Amygdala (tissue), 56 donors: ENCODE data around the gene CEACAM19.

Experiments used
- DNase-seq, 56 donors: peaks; one replicate each; lab custom pipeline; 2025; lab: John Stamatoyannopoulos, UW

The CEACAM19 gene

DNA sequence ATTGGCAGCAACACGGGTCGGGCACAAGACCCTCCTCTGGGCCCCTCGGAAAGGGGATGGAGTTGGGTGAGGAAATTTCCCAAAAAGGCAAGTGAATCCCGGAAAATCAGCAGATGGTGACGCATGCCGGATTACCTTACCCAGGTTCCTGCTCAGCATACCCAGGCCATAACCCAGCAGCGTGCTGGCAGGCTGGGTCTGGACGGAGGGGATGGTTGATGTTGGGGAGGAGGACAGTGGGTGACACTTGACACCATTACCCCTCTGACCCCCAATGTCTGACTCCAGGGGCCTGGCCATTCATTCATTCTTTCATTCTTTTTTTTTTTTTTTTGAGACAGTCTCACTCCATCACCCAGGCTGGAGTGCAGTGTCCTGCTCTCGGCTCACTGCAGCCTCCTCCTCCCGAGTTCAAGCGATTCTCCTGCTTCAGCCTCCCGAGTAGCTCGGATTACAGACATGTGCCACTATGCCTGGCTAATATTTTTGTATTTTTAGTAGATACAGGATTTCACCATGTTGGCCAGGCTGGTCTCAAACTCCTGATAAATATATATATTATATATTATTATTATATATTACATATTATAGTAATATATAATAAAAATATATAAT lies 26.8 kb upstream of the CEACAM19 start:
- peak in 7 of 56 donors; percentile 16 to 39 (median 30) for DNase-seq

DNA sequence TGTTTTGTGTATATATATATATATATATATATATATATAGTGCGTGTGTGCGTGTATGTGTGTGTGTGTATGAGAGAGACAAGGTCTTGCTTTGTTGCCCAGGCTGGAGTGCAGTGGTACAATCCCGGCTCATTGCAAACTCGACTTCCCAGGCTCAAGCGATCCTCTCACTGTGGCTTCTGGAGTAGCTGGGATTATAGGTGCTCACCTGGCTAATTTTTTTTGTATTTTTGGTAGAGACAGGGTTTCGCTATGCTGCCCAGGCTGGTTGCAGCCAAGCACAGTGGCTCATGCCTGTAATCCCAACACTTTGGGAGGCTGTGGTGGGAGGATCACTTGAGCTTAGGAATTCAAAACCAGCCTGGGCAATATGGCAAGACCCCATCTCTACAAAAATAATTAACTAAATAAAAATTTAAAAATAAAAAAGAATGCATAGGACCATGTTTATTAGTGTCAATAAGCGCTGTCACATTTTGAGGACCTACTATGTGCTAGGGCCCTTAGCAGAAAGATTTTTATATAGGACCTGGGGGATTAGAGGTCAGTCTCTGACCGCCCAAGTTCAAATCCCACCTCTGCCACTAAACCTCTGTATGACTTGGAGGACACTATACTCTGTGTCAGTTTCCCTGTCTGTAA lies 25.8 kb upstream of the CEACAM19 start:
- no peak for DNase-seq

DNA sequence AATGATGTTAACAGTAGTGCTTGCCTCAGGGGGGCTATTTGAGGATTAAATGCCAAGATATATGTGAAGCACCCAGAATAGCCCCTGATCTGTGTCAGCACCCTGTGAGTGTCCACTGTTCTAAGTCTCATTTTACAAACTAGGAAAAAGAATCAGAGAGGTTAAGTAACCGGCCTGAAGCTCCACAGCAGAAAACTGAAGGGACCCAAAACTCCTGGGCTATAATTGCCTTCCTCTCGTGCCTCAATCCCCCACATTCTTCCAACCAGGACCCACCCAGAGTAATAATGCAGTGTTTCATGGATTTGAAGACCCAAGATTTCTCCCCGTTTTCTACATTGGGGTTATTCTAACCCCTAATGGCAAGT lies 25.2 kb upstream of the CEACAM19 start:
- DNase-seq = no peak

DNA sequence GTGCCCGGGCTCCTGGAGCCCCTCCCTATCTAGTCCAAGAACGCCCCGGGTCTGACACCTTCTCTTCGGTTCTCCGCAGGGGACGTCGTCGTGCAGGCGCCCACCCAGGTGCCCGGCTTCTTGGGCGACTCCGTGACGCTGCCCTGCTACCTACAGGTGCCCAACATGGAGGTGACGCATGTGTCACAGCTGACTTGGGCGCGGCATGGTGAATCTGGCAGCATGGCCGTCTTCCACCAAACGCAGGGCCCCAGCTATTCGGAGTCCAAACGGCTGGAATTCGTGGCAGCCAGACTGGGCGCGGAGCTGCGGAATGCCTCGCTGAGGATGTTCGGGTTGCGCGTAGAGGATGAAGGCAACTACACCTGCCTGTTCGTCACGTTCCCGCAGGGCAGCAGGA lies 24.1 kb upstream of the CEACAM19 start:
- no peak for DNase-seq

DNA sequence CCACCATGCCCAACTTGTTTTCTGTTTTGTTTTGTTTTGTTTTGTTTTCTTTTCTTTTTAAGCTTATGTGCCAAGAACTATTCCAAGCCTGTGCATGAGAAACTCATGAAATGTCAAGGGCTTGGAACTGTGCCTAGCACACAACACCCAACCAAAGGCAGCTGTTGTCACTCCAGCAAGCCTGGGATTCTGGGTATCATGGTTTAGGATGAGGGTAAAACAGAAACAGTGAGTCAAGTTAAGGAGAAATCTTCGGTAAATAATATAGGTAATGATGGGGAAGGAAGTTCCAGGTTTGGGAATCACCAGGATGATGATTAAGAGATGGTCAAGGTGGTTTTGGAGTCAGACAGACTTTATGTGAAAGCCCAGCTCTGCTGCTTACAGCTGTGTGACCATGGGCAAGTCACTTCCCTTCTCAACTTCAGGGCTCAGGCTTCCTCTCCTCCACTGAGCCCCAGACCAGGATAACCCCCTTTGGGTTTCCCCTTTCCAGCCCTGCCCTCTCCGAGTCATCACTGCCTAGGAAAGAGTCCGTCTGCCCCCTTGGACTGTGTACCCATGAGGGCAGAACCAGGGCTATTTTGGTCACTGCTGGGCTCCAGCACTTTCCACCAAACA lies 22.5 kb upstream of the CEACAM19 start:
- peak in 2 of 56 donors; percentile 3 to 9 for DNase-seq

DNA sequence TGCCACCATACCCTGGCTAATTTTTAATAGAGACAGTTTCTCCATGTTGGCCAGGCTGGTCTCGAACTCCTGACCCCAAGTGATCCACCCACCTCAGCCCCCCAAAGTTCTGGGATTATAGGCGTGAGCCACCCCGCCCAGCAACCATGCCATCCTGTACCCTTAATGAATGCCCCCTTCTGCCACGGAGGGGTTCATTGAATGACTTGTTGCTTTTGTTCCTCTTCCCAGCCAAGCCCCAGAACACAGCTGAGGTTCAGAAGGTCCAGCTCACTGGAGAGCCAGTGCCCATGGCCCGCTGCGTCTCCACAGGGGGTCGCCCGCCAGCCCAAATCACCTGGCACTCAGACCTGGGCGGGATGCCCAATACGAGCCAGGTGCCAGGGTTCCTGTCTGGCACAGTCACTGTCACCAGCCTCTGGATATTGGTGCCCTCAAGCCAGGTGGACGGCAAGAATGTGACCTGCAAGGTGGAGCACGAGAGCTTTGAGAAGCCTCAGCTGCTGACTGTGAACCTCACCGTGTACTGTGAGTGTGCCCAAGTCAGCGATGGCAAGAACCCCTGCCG lies 21.6 kb upstream of the CEACAM19 start:
- no peak for DNase-seq

DNA sequence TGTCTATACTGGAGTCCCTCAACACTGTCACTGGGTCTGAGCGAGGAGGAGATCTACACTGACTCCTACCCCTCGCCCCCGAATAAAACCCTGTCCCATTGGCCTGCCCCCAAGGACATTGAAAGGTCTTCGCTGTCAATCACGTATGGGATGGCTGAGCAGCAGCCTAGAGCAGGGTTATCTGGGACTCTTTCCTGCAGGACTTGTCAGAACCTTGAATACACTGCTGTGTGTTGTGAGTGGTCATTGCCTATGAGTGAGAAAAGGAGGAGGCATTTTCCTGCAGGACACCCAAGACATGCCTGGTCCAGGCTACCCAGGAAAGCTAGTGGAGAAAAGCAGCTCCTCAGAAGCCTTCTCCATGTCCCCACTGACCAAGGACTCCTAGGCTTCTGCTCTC lies 17.9 kb upstream of the CEACAM19 start:
- no peak for DNase-seq

DNA sequence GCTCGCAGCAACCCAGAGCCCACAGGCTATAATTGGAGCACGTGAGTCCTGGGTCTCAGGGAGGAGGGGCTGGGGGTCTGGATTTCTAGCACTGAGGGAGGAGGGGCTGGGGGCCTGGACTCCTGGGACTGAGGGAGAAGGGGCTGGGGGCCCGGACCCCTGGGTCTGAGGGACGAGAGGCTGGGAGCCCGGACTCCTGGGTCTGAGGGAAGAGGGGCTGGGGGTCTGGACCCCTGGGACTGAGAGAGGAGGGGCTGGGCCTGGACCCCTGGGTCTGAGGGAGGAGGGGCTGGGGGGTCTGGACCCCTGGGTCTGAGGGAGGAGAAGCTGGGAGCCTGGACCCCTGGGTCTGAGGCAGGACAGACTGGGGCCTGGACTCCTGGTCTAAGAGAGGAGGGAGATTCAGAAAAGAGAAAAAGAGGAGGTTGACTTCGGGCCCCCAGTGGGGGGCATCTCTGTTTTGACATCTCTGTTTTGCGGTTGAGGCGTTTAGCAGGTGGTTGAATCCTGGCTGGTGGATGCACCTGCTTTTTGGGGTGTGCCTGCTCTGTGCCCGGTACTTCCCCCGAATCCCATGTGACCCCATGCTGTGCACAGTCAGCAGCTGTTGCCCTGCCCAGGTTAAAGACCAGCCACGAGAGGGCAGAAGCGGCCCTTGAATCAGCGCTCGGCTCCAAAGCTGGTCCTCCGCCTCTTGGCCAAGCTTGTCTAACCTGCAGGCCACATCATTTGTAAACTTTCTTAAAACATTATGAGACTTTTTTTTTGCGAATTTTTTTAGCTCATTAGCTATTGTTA lies 17.1 kb upstream of the CEACAM19 start:
- DNase-seq = peak in 22 of 56 donors; percentile 2 to 63 (median 18)

DNA sequence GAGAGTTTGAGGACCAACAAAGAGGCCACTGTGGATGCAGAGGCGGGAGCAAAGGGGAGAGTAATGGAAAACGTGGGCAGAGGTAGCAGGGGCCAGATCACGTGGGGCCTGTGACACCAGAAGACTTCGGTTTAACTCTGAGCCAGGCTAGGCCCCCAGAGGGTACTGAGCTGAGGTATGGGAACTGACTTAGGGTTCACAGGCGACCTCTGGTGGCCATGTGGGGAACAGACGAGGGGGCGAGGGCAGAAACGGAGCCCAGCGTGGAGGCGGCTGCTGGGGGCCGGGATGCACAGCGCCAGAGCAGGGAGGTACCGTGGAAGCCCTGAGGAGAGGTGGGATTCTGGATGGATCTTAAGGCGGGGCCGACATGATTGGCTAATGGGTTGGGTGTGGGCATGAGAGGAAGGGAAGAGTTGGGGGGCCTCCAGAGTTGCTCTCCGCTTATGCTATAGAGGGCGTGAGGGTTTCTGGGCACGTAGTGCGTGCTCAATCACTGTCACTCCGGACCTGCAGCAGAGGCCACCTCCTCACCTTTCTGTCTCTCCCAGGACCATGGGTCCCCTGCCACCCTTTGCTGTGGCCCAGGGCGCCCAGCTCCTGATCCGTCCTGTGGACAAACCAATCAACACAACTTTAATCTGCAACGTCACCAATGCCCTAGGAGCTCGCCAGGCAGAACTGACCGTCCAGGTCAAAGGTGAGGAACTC lies 13.9 kb upstream of the CEACAM19 start:
- DNase-seq = peak in 23 of 56 donors; percentile 3 to 59 (median 12)

DNA sequence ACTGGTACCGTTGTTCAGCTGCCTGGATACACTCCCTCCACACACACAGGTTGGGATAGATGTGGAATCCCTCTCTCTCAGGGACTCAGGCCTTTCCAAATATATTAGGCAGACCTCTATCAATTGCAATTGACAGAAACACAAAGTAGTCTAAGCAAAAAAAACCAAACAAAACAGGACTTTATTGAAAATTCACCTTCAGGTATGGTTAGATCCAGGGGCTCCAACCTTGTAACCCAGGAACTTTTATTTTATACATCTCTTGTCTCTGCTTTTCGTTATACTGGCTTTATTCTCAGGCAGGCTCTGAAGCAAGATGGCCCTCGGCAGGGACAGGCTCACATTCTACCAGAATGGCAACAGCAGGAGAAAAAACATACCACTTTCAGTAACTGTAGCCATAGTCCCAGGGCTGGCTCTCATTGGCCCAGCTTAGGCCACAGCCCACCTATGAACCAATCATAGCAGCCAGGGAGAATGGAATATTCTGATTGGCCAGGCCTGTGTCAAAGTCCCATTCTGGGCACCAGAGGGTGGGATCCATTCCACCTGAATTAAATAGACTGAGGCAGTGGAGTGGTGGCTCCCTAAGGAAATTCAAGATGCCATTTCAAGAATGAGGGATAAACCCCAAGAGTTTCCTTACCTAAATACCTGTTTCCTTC lies 13.1 kb upstream of the CEACAM19 start:
- no peak for DNase-seq

DNA sequence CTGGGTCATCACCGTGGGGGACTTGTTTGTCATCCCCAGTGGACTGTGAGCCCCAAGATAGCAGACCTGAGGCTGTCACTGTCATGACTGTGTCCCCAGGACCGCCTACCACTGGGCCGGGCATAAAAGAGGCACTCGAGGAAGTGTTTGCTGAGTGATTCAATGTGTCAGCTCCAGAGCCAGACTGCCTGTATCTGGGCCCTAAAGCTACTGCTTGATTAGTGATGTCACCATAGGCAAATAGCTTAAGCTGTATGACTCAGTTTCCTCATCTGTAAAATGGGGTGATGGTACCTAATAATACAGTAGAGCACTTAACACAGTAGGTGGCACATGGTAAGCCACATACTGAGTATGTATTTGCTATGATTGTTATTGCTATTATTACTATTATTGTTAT lies 11.2 kb upstream of the CEACAM19 start:
- DNase-seq = no peak

DNA sequence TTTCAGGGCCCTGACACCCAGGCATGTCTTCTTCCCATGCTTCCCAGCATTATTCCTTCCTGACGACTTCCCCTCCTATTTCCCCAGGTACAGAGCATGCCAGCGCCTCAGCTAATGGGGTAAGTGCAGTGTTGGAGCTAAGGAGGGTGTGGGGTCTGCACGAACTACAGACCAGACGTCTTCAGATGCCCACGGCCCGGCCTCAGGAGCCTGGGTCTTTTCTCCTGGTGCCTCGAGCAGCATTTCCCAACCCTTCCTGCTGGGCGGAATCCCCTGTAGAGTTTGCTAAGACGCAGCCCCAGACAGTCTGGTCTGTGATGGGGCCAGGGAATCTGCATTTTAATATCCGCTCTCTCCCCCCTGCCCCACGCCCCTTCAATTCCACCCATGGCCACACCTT lies 10.1 kb upstream of the CEACAM19 start:
- no peak for DNase-seq

DNA sequence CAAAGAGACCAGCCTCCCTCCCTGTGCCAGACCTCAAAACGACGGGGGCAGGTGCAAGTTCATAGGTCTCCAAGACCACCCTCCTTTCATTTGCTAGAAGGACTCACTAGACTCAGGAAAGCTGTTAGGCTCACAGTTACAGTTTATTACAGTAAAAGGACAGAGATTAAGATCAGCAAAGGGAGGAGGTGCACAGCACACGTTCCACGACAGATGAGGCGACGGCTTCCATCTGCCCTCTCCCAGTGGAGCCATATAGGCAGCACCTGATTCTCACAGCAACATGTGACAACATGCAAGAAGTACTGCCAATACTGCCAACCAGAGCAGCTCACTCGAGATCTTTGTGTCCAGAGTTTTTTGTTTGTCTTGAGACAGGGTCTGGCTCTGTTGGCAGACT lies 9.4 kb upstream of the CEACAM19 start:
- no peak for DNase-seq

DNA sequence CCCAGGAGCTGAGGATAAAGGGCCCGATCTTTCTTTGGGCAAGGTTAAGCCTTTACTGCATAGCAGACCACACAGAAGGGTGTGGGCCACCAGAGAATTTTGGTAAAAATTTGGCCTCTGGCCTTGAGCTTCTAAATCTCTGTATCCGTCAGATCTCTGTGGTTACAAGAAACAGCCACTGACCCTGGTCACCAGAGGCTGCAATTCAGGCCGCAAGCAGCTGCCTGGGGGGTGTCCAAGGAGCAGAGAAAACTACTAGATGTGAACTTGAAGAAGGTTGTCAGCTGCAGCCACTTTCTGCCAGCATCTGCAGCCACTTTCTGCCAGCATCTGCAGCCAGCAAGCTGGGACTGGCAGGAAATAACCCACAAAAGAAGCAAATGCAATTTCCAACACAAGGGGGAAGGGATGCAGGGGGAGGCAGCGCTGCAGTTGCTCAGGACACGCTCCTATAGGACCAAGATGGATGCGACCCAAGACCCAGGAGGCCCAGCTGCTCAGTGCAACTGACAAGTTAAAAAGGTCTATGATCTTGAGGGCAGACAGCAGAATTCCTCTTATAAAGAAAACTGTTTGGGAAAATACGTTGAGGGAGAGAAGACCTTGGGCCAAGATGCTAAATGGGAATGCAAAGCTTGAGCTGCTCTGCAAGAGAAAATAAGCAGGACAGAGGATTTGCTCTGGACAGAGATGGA lies 8.4 kb upstream of the CEACAM19 start:
- peak in 3 of 56 donors; percentile 1 to 3 (median 3) for DNase-seq

DNA sequence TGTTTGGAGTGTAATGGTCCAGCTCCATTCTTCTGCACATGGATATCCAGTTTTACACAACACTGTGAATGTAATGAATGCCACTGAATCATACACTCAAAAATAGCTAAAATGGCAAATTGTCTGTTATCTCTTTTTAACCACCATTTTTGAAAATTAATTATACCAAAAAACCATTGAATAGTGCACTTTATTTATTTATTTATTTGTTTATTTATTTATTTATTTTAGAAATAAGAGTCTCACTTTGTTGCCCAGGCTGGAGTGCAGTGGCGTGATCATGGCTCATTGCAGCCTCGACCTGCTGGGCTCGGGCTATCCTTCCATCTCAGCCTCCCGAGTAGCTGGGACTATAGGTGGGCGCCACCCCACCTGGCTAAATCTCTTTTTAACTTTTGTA lies 7.3 kb upstream of the CEACAM19 start:
- no peak for DNase-seq

DNA sequence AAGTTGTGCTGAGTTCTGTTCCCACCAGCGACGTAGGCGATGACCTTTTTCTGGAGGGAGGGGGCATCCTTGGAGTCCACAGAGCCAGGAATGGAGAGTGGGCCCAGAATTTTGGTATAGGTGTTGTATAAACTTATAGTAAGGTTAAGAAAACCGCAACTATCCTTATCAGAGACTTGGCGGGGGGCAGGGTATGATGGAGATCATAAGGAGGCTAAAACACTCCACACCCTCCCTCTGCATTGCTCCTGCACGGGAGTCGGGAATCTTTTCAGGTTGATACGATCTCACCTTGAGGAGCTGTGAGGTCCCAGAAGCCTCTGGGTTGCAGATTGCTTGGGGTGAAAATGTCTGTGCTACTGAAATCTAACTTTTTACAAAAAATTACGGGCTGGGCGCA lies 6.3 kb upstream of the CEACAM19 start:
- DNase-seq = no peak

DNA sequence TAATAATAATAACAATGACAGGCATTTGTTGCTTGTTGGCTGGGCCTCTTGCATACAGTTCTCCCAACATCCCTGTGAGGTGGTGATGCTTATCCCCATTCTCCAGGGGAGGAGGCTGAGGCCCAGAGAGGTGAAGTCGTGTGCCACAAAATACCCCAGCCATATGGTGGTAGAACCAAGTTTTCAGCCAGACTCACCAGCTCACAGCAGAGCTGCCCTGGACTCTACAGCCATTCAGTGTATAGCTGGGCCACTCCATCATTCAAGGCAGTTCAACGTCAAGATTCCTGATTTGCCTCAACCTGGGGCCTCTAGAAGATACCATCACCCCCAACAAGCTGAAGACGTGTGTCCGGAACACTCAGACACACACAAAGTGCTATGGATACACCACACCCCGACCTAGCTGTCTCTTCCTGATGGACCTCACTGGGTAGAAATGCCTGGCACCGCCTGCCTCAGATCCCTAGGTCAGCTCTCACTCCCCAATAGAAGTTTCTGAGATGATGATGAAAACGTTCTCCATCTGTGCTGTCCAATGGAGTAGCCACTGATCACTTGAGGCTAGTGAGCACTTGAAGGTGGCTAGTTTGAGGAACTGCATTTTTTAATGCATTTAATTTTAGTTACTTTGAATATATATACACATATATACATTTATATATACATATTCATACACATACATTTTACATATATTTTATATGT lies 4.3 kb upstream of the CEACAM19 start:
- DNase-seq = no peak

DNA sequence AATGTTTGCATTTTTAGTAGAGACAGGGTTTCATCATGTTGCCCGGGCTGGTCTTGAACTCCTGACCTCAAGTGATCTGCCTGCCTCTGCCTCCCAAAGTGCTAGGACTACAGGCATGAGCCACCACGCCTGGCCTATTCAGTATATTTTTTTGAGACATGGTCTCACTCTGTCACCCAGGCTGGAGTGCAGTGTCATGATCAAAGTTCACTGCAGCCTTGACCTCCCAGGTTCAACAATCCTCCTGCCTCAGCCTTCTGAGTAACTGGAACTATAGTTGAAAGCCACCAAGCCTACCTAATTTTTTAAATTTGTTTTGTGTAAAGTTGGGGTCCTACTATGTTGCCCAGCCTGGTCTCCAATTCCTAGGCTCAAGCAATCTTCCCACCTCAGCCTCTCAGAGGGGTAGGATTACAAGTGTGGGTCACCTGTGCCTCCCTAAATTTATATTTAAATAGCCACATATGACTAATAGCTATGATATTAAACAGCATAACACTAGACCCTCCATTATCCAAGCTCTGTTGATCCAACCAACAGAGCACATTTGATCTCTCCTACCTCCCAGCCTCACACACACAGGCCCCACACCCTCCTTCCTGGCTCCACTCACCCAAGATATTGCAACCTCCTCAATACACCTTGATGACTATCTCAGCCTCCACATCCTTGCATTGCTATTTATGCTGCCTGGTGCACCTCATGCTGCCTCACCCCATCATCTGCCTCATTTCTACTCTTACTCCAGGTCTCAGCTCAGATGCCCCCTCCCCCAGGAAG lies 2.1 kb upstream of the CEACAM19 start:
- no peak for DNase-seq
